ENCODE results near the gene STRN4. TPM values are rescaled to one million over a fixed set of nuclear protein-coding genes. Genes with fewer than 3 reads are reported as not detected.

Gene STRN4
- 45.3 and 45.9 TPM in 2 replicates for total RNA-seq (ENCODE audit: low replicate concordance)

DNA sequence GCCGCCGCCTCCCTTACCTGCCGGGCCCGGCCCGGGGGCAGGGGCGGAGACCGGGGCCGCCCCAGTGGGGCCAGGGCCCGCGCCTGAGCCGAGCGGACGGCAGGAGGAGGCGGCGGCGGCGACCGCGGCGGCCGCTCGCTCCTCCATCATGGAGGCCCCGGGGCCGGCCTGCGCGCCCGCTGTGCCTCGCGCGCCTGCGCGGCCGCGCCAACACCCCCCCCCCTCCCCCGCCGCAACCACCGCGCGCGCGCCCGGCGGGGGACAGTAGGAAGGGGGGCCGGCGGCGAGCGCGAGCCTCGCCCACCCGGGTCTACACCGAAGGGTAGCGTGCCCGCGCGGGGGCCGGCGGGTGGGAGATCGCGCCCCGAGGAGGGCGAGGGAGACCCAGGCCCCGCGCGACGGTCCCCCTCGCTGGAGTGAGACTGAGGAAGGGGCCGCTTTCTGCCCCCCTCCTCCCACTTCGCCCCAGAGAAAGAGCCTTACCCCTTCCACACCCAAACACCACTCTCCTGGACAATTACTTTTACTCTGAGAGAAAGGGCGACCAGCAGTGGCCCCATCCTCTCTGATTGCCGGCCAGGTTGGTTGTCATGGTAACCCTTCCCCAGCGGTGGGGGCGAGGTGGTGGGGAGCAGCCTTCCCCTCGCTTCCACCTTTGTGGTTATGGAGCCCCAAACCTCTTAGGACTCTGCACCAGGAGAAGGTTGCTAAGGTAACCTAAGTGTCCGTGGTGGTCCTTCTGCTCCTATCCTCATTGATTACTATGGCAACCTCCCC, at the start of gene STRN4:
STRN4 (minus strand) TSS at position 170 of the 777 bp plus-strand sequence; CDS start at position 150, 20 bp downstream.
- DNase-seq (ENCODE audit: low read depth) = no peak
- peak within 1 kb of the TSS; percentile 95 for H3K4me3 ChIP-seq (ENCODE audit: low read depth, low read length)
- no peak for TF ChIP-seq CTCF (IDR thresholded peaks at IDR 0.05; ENCODE audit: insufficient read depth, low read length)

- no peak for TF ChIP-seq CTCF (IDR thresholded peaks at IDR 0.05; ENCODE audit: insufficient read depth, low read length)
- DNase-seq (ENCODE audit: low read depth) = no peak
- no peak overlapping the region for H3K4me3 ChIP-seq (ENCODE audit: low read depth, low read length)
Measured at GRCh38 chr19:46791944-46792343, 45.7 kb upstream of the STRN4 start.

DNA sequence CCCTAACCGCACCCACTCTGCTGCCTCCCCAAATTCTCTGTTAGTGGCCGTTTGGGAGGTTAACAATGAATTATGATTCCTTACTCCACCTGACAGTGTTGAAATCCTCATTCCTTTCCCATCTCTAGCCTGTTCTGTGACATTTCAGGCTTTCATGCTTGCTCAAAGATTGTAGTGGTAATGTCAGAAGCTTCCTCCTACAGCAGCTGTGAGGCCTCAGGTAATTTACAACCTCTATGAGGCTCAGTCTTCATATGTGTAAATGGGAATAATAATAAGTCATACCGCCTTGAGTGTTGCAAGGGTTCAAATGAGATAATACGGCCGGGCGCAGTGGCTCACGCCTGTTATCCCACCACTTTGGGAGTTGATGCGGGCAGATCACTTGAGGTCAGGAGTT, 43.1 kb upstream of the STRN4 start:
- TF ChIP-seq CTCF (IDR thresholded peaks at IDR 0.05; ENCODE audit: insufficient read depth, low read length) = no peak
- H3K4me3 ChIP-seq (ENCODE audit: low read depth, low read length) = no peak overlapping the region
- DNase-seq (ENCODE audit: low read depth) = no peak

DNA sequence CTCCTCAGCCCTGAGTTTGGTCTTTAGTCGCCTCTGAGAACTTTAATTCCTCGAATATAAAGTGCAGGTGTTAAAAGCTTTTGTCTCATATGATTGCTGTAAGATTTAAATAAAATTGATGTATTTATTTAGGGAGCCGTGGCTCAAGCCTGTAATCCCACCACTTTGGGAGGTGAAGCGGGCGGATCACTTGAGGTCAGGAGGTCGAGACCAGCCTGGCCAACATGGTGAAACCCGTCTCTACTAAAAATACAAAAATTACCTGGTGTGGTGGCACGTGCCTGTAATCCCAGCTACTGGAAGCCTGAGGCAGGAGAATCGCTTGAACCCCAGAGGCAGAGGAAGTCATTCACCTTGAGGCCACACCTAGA, 42.7 kb upstream of the STRN4 start:
- no peak overlapping the region for H3K4me3 ChIP-seq (ENCODE audit: low read depth, low read length)
- TF ChIP-seq CTCF (IDR thresholded peaks at IDR 0.05; ENCODE audit: insufficient read depth, low read length) = no peak
- DNase-seq (ENCODE audit: low read depth) = no peak

DNA sequence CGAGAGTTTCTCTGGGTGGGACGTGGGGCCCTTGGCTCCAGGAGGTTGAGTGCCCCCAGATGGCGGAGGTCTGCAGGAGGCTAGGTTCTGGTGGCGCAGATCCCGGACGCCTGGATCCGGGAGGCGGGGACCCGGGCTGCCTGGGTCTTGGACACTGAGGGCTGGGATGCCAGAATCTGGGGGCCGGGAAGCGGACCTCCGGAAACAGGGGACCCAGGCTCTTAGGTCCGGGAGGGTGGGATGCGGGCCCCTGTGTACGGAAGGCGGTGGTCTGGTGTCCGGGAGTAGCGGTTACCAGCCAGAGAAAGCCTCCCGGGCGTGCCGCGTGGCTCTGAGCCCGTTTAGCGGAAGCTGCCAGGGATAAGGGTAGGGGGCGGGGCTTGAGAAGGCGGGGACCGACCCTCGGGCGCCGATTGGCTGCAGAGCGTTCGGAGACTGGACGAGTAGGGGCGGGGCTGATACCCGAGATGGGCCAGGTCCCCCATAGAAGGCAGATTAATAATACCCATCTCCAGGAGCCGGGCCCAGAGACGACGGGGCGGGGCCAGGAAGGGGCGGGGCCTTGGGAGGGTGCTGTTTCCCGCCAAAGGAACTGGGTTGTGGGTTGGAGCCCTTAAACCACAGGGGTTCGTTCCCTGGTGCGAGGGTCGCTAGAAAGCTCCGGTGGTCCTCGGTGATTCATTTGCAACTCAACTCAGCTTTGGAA, 42.2 kb upstream of the STRN4 start, which contains the start of gene SLC1A5:
SLC1A5 (minus strand) TSS at position 333 of the 706 bp plus-strand sequence. CDS start 629 bp downstream, outside the sequence.
- TF ChIP-seq CTCF (IDR thresholded peaks at IDR 0.05; ENCODE audit: insufficient read depth, low read length) = no peak
- peak within 1 kb of the TSS; percentile 96 for H3K4me3 ChIP-seq (ENCODE audit: low read depth, low read length)
- peak; percentile 96 for DNase-seq (ENCODE audit: low read depth)

DNA sequence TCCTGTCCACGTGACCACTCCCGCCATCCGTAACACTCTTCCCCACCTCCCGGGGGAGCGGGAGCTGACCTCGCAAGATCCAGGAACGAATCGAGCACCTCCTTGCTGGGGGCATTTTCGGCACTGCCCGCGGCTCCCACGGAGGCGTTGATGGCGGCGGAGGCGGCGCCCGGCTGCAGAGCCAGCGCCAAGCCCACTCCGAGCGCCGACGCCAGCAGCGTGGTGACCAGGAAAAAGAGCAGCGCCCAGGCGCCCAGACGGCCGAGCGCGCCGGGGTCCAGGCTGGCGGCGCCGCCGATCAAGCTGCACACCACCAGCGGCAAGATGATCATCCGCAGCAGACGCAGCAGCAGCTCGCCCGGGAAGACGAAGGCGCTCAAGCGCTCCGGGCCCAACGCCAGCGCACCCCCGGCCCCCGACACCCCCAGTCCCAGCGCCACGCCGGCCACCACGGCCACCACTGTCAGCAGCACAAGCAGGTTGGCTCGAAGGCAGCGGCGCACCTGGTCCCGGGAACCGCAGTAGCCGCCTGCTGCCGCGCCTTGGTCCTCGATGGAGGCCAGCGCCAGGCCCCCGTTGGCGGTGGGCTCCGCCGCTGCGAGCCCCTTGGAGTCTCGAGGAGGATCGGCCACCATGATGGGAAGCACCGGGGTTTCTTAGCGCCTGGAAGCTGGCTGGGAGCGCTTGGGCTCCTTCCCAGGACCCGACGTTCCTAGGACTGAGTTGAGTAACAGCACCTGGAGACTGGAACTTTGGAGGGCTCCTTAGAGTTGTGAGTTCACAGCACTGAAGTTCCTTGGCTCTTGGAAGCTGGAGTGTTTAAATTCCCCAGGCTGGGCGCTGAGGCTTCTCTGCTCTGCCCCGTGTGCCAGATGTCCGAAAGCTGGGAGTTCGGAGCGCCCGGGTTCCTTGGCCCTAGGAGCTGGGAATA, 41.3 kb upstream of the STRN4 start:
- TF ChIP-seq CTCF (IDR thresholded peaks at IDR 0.05; ENCODE audit: insufficient read depth, low read length) = no peak
- DNase-seq (ENCODE audit: low read depth) = peak; percentile 82
- H3K4me3 ChIP-seq (ENCODE audit: low read depth, low read length) = peak overlapping the region; percentile 96
